GM21529 (cell line): Measurements from ENCODE around the gene LARGE1.

Source experiments
- ATAC-seq: cut with Tn5 transposase; IDR thresholded peaks from one replicate; pipeline ENCODE4 v1.9.1; 2021; ENCODE audit not compliant: unreplicated experiment

The LARGE1 gene

DNA sequence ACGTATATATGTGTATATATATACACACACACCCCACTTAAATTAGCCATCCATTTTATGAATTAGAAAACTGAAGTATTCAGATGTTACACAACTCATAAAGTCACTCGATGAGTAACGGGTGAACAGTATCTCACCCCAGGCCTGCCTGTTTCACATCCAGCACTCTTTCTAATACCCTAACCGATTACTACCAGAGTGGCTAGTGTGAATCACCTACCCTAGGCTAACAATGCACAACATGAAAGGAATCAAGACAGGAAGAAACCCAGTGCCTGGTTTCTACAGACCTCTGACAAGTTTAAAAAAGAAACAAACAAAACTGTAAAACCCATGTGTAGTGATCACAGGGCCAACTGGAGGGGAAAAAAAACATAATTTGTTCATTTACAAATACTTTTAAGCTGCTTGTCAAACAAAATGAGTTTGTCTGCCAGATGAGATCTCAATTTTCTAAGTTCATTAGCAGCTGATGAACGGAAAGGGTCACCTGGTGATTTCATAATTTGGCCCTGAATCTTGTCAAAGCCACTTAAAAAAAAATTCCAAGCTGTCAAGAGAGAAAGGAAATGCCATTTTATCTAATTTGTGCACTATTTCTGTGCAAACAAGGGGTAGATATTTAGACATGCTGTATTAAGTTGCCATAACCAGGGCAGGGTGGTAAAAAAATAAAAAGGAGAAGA, 134.8 kb downstream of the LARGE1 start:
- no peak for ATAC-seq

DNA sequence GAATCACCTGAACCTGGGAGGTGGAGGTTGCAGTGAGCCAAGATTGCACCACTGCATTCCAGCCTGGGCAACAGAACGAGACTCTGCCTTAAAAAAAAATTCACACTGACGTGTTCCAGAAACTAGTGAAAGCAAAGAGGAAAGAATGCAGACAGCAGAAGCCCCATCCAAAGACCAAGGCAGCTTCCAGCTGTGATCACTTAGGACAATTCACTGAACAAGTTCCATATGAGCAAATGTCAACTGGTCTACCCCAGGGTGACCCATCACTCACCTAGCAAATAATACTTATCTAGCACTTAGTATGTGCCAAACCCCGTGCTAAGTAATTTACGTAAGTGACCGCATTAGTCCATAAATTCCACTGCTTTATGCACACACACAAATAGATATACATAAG, 138.9 kb downstream of the LARGE1 start:
- no peak for ATAC-seq

DNA sequence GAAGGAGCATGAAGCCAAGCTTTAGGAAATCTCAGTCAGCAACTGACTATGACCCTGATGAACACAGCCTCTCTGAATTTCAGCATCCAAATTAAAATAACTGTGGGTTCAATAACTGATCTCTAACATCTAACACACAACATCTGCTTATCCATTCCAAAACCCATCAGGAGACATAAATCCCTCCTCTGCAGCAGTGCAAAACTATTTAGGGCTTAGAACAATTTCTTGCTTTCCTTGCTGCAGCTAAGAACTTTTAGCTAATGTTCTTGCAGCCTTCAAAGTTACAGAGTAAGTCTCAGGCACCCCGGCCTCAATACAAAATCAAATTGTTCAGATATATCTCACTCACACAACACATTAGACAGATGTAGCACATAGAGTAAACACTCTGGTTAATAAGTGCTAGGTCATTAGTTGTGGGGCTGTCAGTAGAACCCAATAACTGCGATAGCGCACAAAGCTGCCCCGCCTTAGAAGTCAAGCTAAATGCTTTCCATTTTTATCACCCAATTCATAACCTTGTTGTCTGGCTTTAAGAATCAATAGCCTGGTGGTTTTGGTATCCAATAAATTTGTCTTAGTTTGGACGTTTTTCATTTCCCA, 139.6 kb downstream of the LARGE1 start:
- ATAC-seq, result no peak

DNA sequence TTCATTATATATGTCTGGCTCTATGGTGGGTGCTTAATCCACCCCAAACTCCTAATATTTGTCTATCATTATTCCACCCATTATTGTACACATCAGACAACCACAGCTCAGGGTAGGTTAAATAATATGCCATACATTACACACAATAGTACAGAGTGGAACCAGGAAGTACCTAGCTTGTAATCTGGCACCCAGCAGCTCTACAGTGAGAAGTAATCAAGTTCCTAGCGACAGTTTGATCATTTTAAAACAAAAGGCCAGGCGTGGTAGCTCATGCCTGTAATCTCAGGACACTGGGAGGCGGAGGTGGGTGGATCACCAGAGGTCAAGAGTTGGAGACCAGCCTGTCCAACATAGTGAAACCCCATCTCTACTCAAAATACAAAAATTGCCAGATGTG, 141.0 kb downstream of the LARGE1 start:
- ATAC-seq, result no peak

DNA sequence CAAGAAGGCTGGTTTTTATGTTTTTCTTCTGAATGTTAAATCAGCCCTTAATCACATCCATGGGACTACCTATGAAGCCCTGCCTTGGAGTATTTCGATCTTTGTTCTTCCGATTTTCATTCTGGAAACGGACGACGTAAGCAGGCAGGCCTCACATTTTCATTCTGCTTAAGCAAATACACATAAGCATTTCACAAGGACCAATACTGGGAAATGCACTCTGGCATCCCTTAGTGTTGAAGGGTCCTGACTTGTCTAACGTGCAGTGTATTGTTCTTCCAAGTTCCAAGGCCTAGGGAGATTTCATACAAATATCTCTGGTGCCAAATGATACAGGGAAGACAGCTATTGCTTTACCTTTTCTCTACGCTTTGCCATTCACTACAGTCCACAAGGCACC, 143.8 kb downstream of the LARGE1 start:
- ATAC-seq, result no peak

DNA sequence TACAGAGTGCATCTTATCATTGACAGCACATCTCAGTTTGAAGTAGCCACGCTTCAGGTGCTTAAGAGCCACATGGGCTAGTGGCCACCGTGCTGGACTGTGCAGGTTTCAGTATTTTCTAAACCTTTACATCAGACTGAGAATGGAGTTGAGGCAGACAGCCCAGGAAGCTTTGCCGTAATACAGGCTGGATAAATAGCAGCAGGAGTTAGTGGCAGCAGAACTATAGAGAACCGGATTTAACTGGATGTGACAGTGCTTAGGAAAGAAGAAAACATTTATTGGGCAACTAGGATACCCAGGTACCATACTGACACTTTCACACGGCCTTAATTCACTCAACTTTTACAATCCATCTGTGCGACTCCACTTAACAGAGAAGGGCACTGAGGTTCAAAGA, 145.5 kb downstream of the LARGE1 start:
- no peak for ATAC-seq

DNA sequence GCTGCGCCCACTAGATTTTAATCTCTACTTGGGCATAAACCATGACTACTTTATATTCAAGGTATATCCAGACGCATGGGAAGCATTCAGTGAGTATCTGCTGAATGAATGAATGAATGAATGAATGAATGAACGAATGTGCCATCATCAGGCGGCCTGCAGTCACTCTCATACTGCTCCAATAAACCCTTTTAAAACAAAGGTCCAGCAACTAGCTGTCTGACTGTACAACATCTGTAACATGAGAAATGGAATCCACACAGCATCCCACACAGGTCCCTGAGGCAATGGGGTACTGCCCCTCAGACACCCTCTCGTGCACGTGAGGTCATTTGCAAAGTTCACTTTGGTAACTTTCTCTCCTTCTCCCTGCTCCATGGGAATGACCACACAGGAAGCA, 147.5 kb downstream of the LARGE1 start:
- ATAC-seq, result no peak

DNA sequence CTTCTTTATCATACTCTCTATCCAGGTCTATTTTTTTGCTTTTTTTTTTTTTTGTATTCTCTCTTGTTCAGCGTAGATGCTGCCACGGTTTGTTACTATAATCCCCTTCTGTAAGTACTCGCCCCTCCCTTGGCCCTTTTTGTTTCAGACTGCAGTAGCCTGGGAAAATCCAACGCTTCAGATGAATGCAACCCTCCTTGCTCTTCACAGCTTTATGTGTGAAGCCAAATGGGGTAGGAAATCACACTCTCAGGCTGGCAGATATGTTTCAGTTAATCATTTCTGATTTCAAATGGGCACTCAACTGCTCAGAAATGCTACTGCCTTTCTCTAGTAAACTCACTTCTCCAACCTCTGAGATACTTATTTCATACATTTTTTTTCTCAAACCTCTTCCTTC, 149.1 kb downstream of the LARGE1 start:
- no peak for ATAC-seq

DNA sequence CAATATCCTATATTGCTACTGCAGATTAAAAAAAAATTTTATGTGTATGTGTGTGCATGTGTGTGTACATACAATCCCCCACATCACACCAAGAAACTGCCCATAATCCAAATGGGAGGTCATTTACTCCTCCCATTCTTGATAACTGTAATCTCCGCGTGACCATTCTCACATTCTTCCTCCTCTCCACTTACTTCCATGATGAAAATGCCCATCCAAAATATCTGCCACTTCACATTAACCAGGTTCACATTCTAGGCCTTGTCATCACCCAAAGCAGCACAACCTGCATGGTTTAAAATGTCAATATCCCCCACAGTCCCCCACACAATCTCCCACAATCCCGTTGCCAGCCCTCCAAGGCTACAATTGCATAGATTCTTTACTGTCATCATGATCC, 149.6 kb downstream of the LARGE1 start:
- no peak for ATAC-seq

DNA sequence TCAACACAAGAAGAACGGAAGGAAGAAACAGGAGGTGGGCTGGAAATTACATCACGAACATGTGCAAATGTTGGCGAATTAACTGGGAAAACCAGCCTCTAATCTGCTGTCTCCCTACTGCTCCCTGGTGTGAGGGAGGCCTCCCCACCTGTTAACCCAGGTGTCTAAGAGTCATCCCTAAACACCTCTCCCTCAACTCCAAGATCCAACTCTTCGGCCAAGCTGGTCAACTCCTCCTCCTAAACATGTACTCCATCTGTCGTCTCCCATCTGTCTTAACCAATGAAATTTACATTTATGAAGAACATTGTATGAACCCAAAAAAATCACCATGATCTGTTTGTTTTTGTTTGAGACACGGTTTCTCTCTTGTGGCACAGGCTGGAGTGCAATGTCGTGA, 154.2 kb downstream of the LARGE1 start:
- ATAC-seq, result no peak

DNA sequence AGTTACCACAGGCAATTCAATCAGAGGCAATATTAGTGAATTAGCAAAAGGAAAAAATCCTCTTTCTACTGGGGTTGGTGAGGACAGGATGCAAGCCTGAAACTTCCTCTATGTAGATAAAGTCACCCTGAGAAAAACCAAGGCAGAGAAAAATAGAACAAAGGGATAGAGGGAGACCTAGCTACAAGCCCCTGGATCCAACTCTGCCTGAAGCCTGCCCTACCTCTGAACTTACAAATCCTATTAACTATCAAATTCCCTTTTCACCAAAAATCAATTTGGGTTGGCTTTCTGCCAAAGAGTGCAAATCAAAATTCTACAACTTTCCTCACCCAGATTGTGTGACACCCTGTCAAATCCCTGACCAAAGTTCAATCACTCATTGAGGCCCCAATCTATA, 161.3 kb downstream of the LARGE1 start:
- no peak for ATAC-seq

DNA sequence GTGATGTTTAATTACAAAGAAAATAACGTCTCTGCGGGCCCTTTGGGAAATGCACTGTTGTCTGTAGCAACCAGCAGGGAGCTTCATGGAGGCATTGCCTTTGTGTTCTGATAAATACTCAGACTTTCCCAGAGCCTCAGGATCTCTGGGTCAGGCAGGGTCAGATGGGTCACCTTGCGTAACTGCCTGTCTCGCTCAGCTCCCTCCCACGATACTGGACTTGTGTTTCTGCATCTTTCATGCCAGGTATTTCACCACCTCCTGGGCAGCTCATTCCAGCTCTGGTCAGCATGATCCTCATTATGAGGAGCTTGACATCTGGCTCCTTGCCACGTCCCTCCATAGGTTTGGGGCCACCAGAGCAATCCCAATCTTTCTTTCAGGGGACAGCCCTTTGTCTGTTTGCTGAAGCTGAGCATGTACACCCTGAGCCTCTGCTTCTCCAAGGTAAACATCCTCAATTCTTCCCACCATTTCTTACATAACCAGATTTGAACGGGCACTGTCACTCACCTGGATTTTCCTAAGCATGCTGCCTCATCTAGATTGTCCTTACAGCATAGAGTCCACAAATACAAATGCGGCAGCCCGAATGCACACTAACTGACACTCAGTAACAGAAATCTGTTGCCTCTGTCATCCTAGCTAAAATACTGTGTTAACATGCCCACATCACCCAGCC, 162.3 kb downstream of the LARGE1 start:
- no peak for ATAC-seq

DNA sequence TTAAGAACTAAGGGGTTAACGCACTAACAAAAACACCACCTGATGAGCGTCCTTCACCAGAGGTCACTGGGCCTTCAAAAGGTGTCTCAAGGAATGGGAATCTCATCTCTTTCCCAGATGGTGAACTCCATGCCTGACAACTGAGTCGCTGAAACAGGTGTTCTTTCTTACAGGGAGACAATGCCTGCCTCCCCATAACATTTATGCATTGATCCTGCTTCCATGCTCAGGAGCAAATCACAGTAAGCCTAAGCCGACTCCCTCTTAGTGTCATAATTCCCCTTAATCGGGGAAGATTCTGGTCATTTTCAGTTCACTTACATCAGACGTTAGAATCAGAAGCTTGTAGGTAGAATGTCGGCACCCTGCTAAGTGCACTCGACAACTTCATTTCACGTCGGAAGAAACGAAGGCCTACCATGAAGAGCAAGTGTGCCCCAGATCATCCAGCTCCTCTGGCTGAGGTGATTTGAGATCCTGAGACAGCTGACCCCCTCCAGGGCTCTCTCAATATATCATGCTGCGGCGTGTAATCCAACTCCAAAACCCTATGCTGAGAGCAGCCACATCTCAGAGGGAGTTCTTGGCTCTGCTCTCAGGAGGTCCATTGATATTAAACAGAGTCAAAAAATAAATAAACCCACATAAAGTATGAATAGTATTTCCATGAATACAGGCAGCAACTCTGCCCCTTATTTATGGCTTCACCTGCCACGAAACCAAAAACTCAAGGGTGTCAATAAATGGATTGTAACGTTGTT, 163.1 kb downstream of the LARGE1 start:
- no peak for ATAC-seq

DNA sequence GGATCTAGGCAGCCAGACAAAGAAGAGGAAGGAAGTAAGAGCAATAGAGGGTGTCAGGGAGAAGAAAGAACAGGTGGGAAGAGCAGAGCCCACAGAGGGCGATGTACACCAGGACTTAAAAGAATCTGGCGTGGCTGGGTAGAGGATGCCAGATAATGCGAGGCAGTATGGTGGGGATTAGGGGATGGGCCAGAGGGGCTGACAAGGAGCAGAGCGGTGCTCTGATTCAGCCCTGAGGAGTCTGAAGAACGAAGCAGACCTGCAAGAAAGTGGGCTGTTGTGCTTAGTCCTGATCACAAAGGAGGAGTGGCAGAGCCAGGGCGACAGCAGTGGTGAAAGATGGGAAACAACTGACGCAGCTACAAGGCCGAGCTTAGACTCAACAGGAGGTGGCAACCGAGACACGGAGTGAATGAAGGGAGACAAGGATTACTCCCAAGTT, 163.7 kb downstream of the LARGE1 start:
- ATAC-seq, result no peak

DNA sequence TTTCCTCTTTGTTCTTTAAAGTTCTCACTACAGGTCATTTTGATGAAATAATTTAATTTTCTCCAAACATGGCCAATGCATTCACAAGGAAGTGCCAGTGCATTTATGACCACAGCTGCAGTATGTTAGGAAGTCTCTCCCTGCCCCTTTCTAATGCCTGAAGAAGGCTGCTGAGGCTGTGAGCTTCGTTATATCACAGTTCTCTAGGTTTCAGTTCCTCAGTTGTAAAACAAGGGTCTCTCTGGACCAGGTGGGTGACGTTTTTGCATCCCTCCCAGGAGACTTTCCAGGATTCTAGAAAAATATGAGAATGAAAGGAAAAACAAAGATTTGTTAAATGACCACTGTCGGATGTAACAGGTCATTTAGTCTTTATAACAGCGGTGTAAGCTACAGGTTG, 171.6 kb downstream of the LARGE1 start:
- ATAC-seq, result no peak

DNA sequence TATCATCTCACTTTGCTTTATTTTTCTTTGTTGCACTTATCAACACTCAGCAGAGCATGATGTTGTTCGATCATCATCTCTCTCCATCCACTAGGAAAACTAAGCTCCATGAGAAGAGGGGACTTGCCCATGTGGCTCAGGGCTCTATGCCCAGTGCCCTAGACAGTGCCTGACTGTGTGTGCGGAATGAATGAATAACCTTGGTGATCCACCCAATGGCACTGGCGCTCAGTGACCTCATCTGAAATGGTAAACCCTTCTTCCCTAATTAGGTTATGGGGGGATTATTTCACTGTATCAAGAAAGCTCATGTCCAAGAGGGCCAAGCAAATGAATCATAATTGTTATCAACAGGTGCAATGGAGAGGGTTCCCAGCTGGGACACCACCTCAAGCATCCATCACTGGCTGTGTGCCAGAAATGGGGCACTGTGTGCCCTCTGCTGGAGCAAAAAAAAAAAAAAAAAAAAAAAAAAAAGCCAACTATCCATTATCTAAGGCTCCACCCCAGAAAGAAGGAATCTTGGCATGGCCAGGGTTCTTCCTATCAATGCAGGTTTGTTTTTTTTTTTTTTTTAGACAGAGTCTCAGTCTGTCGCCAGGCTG, 172.6 kb downstream of the LARGE1 start:
- ATAC-seq, result no peak

DNA sequence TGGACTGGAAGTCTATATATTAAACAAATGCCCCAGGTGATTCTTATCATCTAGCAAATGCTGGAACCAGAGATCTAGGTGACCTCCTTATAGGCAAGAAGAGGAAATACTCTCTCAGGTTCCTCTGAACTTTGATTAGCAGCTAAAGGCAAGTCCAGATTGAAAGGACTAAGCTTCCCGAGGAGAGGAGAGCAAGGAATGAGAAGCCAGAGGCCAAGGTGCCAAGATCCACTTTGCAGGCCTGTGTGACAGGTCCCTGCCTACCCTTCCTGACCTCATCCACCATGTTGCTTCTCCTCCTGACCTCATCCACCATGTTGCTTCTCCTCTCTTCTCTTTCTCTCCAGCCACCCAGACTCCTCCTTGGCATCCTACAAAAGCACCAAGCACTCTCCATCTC, 173.2 kb downstream of the LARGE1 start:
- no peak for ATAC-seq

DNA sequence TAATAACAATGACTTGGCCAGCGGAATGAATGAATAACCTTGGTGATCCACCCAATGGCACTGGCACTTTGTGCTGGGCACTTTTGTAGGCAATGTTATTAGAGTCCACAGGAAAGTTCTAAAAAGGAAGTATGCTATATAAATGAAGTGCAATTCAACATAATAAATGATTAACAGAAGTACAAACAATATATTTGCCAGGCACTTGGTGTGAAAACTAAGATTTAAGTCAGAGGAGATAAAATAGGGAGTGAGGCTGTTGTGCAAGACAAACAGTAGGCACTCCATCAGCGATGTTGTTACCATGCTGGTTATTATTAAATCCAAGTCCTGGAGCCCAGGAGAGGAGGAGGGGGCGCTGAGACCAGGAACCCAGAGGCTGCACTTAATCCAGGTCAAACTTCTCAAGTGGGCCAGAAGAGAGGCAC, 173.8 kb downstream of the LARGE1 start:
- ATAC-seq, result no peak

DNA sequence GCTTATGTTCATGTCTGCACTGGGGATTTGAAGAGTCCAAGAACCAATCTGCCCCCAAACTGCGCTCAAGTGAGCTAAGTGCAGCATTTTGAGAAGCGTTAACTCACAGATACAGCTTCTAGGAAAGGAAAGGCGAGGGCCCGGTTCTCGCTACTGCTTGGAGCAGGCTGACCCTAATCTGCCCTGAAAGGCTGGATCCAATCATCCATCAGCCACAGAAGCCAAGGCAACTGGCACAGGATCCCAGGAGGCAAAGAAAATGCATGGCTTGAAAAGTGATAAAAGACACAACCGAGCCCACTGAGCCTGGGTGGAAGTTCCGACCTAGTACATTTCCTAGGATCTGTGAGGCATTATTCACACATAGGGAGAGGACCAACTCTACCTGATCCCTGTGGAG, 174.8 kb downstream of the LARGE1 start:
- ATAC-seq, result no peak

DNA sequence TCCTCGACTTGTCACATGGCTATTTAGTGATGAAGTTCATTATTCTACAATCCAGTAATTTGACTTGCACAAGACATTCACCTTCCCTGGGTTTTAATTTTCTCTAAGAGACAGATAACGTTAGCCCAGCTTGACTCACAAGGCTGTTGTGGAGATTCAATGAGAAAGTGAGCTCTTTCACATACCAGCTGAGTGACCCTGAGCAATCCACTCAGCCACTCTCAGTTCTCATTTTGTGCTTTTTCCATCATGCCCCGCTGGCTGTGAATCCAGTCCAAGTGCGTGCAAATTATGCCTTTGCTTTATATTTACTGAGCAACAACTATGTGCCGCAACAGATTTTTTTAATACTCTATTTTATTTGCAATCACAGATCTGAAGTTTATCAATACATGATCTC, 176.5 kb downstream of the LARGE1 start:
- ATAC-seq, result no peak

DNA sequence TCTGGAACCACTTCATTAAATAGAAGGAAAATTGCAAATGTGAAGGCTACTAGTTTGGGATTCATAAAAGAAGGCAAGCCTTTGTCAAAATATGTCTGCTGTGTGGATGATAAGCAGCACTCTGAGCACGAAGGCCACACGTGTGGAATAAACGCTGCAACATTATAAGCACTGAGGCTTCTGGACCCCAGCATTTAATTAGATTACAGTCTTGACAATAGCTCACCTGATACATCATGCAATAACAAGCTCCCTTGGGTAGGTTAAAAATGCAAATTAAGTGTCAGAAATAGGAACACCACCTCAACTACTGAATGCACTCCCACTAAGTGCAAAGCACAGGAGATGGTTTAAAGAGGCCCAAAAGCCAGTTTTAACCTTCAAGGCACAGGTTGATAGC, 179.3 kb downstream of the LARGE1 start:
- no peak for ATAC-seq
